ENCODE results near the gene DGKZ. TPM values are rescaled to one million over a fixed set of nuclear protein-coding genes. Genes with fewer than 3 reads are reported as not detected.
"Not testable (repeated sequence)": the region's sequence is repeated elsewhere in the genome, so short reads cannot be mapped to it uniquely, and the experiment has no call there.

The DGKZ gene, protein sequence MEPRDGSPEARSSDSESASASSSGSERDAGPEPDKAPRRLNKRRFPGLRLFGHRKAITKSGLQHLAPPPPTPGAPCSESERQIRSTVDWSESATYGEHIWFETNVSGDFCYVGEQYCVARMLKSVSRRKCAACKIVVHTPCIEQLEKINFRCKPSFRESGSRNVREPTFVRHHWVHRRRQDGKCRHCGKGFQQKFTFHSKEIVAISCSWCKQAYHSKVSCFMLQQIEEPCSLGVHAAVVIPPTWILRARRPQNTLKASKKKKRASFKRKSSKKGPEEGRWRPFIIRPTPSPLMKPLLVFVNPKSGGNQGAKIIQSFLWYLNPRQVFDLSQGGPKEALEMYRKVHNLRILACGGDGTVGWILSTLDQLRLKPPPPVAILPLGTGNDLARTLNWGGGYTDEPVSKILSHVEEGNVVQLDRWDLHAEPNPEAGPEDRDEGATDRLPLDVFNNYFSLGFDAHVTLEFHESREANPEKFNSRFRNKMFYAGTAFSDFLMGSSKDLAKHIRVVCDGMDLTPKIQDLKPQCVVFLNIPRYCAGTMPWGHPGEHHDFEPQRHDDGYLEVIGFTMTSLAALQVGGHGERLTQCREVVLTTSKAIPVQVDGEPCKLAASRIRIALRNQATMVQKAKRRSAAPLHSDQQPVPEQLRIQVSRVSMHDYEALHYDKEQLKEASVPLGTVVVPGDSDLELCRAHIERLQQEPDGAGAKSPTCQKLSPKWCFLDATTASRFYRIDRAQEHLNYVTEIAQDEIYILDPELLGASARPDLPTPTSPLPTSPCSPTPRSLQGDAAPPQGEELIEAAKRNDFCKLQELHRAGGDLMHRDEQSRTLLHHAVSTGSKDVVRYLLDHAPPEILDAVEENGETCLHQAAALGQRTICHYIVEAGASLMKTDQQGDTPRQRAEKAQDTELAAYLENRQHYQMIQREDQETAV
- total RNA-seq: 325 TPM

DNA sequence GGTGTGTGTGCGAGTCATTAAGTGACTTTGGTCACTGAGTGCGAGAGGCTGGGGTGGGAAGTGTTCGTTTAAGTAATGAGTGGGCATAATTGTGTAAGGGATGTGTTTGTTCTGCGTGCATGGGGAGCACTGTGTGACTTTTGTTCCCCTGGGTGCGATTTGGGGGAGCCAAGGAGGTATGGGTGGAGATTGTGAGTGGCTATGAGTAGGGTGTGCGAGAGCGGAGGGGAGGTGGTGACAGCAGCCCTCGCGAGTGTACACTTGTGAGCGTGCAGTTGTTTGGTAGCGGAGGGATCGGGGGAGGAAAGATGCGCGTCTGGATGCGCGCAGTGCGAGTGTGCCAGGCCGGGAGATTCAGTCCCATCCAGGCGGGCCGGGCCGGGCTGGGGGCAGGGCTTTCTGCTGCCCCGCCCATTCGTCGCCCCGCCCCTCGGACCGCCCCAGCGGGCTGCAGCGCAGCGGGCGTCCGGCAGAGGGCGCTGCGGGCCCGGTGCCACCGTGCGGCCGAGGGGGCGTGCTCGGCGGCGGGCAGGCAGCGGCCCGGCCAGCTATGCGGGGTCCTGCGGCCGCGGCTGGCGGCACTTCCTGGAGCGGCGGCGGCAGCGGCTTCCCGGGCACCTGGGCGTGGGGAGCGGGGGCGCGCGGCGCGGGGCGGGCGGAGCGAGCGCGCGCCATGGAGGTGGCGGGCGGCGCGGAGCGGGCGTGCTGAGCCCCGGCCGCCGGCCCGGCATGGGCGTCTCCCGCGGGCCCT, at the start of gene DGKZ:
Gene DGKZ (plus strand): TSS at position 578 of the 751 bp plus-strand sequence. CDS start 197 bp downstream, outside the sequence.
- peak; percentile 87 to 94 (median 88) for DNase-seq (ENCODE audit: low read depth in 2 of 3, low spot score in 2 of 3)

DNA sequence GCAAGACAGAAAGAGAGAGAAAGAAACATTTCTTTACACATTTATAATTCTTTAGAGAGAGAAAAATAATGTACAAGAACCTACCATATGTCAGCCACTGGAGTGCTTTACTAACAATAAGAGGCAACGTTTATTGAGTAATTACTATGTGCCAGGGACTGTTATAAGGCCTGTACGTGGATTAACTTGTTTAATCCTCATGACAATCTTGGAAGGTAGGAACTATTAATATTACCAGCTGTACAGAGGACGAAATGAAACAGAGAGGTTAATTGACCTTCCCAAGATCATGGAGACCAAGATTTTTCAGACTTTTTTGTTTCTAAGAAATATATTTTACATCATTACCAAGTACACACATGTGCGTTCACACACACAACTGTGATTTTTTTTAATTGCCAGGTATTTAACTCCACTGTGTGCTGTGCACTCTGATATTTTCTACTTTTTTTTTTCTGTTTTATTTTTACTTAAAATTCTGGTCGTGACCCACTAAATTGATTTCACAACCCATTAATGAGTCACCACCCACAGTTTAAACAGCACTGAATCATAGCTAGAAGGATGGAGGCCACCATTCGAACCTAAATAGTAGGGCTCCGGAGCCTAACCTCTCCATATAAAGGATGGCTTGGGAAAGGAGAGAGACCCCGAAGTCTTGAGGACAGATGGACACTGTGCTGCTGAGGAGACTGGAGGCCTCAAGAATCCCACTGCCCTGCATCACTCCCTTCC, 48.4 kb upstream of the DGKZ start:
- DNase-seq (ENCODE audit: low read depth in 2 of 3, low spot score in 2 of 3): no peak

DNA sequence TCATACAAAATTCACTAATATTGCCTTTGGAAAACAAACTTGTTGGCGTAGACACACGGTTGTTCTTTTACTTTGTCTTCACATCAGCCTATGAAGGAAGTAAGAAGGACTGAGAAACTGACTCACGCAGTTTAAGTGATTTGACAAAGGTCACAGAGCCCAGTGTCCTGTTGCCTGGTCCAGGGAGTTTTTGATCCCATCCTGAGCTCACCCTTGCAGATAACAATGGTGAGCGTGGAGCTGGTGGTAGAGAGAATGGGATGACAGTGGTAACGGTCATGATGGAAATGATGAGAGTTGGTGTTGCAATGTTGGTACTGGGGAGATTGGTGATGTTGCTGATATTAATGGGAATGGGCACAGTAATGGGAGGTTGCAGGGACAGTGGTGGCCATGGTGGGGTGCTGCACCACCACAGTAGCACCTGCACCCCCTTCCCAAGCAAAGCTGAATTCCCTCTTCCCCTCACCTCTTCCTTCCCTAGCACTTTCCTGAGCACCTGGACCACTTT, 47.8 kb upstream of the DGKZ start:
- no peak for DNase-seq (ENCODE audit: low read depth in 2 of 3, low spot score in 2 of 3)

DNA sequence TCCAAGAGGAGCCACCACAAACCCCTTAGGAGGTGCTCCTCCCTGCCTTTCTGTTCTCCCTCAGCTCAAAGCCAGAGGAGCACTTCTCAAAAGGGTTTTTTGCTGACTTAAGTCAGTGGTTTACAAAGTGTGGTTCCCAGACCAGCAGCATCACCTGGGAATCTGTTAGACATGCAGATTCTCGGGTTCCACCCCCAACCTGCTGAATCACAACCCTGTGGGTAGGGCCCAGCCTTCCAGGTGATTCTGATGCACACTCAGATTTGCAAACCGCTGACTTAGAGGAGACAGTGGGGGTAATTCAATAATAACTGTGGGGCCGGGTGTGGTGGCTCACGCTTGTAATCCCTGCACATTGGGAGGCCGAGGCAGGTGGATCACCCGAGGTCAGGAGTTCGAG, 47.0 kb upstream of the DGKZ start:
- DNase-seq (ENCODE audit: low read depth in 2 of 3, low spot score in 2 of 3): no peak

DNA sequence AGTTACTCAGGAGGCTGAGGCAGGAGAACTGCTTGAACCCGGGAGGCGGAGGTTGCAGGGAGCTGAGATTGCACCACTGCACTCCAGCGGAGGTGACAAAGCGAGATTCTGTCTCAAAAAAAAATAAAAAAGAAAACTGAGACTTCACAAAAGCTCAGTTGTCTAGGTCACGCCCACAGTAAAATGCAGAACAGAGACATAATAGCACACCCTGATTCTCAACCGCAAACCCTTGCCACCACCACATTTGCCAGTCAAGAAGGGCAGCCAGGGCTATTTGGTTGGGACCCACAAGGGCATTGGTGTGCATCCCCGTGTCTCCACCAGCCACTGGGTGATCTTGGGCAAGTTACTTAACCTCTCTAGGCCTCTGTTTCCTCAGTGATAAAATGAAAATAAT, 44.4 kb upstream of the DGKZ start:
- DNase-seq (ENCODE audit: low read depth in 2 of 3, low spot score in 2 of 3): no peak

DNA sequence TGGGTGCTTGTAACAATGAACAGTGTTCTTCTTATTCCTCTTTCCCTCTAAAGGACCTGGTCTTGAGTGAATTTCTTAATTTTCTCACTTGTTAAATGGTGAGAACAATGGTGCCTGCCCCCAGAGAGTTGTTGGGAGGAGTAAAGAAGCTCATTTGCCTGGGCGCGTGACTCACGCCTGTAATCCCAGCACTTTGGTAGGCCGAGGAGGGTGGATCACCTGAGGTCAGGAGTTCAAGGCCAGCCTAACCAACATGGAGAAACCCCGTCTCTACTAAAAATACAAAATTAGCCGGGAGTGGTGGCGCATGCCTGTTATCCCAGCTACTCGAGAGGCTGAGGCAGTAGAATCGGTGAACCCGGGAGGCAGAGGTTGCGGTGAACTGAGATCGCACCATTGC, 43.2 kb upstream of the DGKZ start:
- DNase-seq (ENCODE audit: low read depth in 2 of 3, low spot score in 2 of 3): not testable (repeated sequence)

DNA sequence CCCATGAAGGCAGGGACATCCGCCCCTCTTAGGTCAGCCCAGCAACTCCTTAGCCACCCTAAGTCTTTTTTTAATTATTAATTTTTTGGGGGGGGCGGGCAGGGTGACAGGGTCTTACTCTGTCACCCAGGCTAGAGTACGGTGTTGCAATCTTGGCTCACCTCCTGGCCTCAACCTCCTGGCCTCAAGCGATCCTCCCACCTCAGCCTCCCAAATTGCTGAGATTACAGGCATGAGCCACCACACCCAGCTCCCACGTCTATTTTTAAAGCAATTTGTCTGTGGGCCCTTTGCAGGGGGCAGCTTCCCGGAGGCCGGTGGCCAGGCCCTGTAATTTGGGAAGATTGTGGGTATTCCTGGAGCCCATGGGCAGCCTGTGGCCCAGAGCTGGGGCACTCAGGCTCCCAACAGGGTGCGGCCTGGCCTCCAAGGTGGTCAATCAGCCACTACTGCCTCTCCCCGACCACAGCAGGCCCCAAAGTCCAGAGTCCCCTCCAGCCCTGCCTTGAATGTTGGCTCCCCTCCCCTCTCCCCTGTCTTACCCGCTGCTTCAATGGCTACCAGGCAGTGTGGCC, 42.6 kb upstream of the DGKZ start:
- DNase-seq (ENCODE audit: low read depth in 2 of 3, low spot score in 2 of 3): no peak

DNA sequence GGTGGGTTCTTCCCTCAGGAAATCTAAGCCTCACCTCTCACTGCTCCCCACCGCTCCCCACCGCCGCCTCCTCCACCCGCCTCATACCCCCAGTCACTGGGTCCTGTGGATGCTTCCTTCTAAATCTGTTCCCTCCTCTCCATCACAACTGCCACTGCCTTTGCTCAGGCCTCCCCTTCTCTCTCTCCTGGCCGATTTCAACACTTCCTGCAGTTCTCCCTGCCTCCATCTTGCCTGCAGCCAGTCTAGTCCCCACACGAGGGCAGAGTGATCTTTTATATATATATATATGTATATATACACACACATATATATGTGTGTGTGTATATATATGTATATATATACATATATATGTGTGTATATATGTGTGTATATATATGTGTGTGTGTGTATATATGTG, 42.0 kb upstream of the DGKZ start:
- DNase-seq (ENCODE audit: low read depth in 2 of 3, low spot score in 2 of 3): peak in 2 of 3 donors; percentile 52 to 74

DNA sequence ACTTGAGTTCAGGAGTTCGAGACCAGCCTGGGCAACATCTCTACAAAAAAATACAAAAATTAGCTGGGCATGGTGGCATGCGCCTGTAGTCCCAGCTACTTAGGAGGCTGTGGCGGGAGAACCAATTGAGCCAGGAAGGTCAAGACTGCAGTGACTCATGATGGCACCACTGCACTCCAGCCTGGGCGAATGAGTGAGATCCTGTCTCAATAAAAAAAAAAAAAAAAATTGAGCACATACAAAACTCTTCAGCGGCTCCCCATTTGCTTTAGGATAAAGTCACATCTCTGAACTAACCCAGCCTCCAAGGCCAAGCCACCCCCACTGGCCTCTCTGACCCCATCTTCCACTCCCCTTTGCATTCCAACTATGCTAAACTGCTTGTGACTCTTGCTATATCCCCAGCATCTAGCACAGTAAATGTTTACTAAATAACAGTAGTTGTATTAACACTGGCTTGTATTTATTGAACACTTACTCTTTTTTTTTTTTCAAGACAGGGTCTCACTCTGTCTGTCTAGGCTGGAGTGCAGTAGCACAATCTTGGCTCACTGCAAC, 40.9 kb upstream of the DGKZ start:
- no peak for DNase-seq (ENCODE audit: low read depth in 2 of 3, low spot score in 2 of 3)

DNA sequence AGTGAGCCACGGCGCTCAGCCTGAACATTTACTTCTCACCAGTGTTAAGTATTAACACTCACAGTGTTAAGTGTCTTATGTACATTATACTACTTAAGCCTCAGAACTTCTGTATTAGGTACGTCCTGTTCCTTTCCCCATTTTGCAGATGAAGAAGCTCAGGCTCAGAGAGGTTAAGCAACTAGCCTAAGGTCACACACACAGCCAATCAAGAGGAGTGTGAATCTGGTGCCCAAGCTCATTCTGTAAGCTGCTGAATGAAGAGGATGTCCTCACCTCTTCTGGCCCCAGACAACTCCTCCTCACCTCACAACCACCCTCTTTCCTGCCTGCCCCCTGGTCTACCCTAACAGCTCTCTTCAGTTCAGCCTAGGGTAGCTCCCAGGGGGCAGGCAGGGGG, 39.9 kb upstream of the DGKZ start:
- DNase-seq (ENCODE audit: low read depth in 2 of 3, low spot score in 2 of 3): no peak

DNA sequence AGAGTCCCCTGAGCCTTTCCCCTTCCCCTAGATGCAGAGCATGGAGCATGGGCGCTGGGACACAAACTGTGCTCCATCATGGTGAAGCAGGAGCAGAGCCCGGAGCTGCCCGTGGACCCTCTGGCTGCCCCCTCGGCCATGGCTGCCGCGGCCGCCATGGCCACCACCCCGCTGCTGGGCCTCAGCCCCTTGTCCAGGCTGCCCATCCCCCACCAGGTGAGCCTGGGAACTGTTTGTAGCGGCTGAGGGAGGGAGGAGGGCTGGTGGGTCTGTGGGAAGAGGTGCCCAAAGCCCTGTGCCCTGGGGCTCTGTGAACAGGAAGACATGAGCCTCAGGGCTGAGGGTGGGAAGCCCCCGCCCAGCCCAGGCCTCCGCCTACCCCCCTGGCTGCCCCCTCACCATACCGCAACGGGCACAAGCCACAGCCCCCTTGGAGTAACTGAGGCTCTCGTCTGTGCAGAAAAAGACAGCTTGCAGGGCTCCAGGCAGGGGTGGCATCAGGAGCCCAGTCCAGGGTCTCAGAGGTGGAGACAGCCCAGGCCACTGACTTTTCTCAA, 39.4 kb upstream of the DGKZ start:
- no peak for DNase-seq (ENCODE audit: low read depth in 2 of 3, low spot score in 2 of 3)

DNA sequence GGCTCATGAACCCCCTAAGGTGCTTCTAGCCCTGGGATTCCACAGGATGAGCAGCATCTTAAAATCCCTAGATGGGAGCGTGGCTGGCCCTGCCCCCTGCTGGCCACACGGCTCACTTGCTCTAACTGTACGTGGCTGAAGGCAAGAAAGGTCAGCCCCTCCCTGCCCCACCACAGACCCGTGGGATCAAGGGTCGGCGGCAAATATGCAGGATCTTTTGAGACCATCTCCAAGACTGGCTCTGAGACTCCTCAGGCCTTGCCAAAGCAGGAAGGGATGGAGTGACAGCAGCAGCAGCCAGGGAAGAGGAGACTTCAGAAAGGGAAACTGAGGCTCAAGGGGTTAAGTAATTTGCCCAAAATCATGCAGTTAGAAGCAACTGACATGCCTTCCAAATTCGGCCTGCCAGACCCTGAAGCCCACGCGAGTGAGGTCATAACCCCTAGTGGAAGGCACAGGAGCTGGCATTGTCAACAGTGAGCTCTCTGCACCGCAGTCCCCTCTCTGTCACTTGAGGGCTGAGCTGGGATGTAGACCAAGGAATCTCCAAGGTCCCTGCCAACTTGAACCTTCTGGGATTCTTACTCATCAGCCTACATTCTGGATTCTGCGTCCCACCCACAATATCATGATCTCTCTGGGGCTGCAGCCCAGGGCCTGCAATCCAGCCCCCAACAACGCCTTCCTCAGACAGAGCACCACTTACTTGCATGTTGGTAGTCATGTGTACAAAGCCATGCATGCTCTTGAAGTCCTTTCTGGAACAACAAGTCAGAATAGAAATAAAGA, 38.4 kb upstream of the DGKZ start:
- DNase-seq (ENCODE audit: low read depth in 2 of 3, low spot score in 2 of 3): peak in 2 of 3 donors; percentile 53 to 61

DNA sequence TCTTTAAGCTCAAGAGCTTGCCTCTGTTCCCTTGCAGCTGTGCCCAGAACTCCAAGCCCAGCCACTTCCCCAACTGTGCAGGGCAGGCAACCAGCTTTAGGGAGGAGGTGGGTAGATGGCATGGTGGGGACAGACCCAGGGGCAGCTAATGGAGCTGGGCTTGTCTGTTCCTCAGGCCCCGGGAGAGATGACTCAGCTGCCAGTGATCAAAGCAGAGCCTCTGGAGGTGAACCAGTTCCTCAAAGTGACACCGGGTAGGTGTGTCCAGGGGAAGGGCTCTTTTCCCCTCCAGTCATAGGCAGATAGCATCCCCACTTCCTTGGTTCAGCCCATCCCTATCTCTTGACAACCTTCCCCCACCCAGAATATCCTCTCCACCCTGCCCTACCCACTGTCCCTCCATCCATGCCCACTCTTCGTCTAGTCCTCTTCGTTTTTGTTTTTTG, 37.4 kb upstream of the DGKZ start:
- DNase-seq (ENCODE audit: low read depth in 2 of 3, low spot score in 2 of 3): peak in 2 of 3 donors; percentile 50 to 53

DNA sequence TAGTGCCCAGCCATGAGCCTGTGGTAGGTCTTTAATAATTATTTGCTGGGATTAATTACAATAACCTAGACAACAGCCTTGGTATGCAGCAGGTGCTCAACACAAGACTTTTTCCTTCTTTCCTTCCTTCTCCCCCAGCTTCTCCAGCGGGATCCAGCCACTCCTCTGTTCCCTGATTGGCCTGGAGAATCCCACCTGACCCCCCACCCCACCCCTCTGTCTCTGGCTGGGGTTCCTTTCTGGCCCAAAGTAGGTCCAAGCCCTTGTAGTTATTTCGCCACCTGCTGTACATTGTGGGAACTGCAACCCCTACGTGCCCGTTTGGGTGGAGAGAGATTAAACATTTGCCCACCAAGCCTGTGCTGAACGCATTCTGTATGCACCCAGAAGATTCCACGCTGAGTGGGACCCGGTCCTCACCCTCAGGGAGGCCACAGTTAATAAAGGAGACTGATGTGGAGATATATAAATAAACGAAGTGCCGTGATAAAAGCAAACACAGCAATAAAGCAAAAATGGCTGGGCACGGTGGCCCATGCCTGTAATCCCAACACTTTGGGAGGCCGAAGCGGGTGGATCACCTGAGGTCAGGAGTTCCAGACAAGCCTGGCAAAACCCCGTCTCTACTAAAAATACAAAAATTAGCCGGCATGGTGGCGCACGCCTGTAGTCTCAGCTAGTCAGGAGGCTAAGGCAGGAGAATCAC, 32.1 kb upstream of the DGKZ start:
- peak; percentile 60 to 91 (median 81) for DNase-seq (ENCODE audit: low read depth in 2 of 3, low spot score in 2 of 3)

DNA sequence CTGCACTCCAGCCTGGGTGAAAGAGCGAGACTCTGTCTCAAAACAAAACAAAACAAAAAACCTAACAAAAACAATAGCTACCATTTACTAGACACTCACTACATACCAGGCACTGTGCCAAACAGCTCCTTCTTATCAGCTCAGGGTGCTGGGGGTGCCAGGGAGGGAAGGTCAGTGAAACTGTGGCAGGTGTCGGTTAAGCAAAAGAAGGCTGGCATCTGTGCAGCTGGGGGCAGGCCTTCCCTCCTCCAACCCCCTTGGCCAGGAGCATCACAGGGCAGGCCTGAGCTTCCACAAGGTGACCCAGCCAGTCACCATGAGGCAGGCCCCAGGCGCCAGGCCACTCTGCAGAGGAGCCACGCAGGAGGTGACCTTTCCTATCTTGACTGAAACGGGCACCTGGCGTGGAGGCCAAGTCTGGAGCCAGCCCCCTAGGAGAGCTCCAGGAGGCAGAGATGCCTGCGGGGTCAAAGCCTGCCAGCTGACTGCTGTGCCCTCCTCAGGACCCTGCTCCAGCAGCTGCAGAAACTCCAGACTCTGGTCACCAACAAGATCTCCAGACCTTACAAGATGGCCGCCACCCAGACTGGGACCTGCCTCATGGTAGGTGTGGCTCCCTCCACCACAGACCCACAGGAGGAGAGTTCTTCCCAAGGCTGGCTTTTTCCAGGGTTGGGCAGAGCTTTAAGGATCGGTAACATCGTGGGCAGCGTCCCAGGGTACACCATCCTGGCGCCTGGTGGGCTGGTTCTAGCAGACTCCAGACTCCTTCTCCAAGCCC, 31.3 kb upstream of the DGKZ start:
- no peak for DNase-seq (ENCODE audit: low read depth in 2 of 3, low spot score in 2 of 3)

DNA sequence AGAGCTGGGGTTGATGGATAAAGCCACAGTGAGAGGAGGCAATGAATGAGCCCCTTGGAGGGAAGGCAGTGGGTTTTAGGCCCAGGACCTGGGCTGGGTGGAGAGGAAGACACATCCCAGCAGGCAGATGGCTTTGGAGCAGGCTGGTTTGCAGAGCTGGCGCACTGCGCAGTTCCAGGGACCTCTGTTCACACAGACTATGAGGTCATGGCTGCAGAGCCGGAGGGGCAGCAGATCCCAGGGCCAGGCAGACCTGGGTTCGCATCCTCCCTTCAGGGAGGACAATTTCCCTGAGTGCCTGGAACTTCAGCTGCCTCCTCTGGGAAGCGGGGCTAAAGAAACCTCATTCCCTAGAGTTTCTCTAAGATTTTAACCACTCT, 28.2 kb upstream of the DGKZ start:
- DNase-seq (ENCODE audit: low read depth in 2 of 3, low spot score in 2 of 3): no peak

DNA sequence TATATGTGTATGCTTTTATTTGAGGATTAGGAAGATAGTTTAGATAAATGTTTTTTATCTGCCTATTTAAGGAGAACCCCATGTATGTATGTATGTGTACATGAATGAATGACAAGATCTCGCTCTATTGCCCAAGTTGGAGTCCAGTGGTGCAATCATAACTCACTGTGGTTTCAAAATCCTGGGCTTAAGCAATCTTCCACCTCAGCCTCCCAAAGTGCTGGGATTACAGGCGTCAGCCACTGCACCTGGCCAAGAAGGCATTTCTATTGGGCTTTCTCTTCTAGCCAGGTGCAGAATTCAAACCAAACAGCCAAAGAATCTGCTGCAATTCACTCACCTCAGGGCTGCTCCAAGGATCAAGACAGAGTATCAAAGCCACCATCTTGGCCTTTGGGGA, 25.5 kb upstream of the DGKZ start:
- DNase-seq (ENCODE audit: low read depth in 2 of 3, low spot score in 2 of 3): no peak

Measured in hematopoietic multipotent progenitor cell (in vitro differentiated cells).